NB4 (cell line): ENCODE measurements around the gene RNF17.

ENCODE experiments used
- MAX ChIP-seq: IDR thresholded peaks from 2 replicates; pipeline ENCODE4 v1.6.1; 2011; ENCODE audit warnings: low read depth, low read length
- MYC ChIP-seq: IDR thresholded peaks from 2 replicates; pipeline ENCODE4 v1.6.1; 2011; ENCODE audit warnings: low read depth, low read length
- POLR2A ChIP-seq: IDR thresholded peaks from 2 replicates; pipeline ENCODE4 v1.6.1; 2011; ENCODE audit warnings: mild to moderate bottlenecking; ENCODE audit not compliant: insufficient read length; ENCODE audit errors: extremely low read depth
- TF ChIP-seq, protein P1 (sequence below): IDR thresholded peaks from one replicate; pipeline ENCODE4 v1.5.1; 2012; ENCODE audit warnings: low read depth, low read length

- TF ChIP-seq, protein P1, sequence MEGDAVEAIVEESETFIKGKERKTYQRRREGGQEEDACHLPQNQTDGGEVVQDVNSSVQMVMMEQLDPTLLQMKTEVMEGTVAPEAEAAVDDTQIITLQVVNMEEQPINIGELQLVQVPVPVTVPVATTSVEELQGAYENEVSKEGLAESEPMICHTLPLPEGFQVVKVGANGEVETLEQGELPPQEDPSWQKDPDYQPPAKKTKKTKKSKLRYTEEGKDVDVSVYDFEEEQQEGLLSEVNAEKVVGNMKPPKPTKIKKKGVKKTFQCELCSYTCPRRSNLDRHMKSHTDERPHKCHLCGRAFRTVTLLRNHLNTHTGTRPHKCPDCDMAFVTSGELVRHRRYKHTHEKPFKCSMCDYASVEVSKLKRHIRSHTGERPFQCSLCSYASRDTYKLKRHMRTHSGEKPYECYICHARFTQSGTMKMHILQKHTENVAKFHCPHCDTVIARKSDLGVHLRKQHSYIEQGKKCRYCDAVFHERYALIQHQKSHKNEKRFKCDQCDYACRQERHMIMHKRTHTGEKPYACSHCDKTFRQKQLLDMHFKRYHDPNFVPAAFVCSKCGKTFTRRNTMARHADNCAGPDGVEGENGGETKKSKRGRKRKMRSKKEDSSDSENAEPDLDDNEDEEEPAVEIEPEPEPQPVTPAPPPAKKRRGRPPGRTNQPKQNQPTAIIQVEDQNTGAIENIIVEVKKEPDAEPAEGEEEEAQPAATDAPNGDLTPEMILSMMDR: no peak
- TF ChIP-seq POLR2A (no peak), MAX (no peak), MYC (no peak)
Observed at GRCh38 chr13:24875566-24875965, 111.6 kb downstream of the RNF17 start.
